Measurements from ENCODE around the gene B4GALT5.
"Not testable (repeated sequence)": the region's sequence is repeated elsewhere in the genome, so short reads cannot be mapped to it uniquely, and the experiment has no call there.

B4GALT5 gene

DNA sequence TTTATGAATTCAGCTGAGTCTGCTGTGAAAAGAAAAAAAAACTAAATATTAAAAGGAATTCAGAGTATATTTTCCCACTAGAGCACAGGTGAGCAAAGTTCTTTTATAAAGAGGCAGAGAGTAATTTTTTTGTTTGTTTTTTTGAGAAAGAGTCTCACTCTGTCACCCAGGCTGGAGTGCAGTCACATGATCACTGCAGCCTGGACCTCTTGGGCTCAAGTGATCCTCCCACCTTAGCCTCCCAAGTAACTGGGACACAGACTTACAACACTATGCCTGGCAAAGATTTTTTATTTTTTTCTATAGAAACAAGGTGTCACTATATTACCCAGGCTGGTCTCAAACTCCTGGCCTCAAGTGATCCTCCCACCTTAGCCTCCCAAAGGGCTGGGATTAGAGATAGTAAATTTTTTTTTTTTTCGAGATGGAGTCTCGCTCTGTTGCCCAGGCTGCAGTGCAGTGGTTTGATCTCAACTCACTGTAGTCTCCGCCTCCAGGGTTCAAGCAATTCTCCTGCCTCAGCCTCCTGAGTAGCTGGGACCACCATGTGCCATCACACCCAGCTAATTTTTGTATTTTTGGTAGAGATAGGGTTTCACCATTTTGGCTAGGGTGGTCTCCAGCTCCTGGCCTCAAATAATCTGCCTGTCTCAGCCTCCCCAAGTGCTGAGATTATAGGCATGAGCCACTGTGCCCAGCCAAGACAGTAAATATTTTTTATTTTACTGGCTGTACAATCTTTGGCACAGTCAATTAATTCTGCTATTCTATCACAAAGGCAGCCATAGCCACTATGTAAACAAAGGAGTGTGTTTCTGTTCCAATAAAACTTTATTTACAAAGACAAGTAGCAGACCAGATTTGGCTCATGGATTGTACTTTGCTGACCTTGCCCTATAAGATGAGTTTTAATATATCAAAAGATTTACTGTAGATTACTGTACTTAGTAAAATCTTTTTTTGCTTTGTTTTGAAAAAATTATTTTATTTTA, 14.5 kb upstream of the B4GALT5 start:
- DNase-seq = no peak

DNA sequence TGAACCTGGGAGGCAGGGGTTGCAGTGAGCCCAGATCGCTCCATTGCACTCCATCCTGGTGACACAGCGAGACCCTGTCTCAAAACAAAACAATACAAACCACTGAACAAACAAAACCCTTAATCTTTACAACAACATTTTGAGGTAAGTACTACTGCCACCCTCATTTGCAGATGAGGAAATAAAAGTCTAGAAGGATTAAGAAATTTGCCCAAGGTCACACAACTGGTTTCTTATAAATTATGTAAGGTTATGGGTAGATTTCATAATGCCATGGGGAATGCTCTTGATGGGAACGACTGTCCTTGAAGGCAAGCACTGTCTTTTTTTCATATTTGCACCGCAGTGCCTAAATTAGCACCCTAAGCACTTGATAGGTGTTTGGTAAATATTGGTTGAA, 13.8 kb upstream of the B4GALT5 start:
- DNase-seq = no peak

DNA sequence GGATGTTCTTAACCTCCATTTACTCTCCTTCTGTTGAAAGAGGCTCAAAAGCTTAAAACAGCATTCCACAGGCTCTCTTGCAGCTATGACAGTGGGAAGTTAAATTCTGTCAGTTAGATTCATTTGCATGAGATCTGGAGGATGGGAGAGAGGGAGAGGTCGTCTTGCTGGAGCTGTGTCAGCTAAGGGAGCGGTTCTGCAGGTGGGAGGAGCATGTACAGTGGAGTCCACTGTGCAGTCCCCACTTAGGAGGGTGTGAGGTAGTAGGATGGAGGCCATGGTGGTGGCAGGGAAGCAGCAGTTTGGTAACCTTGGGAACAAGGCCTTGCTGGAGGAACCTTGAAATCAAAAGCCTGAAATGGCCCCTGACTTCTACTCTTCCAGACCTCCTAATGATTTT, 12.0 kb upstream of the B4GALT5 start:
- no peak for DNase-seq

DNA sequence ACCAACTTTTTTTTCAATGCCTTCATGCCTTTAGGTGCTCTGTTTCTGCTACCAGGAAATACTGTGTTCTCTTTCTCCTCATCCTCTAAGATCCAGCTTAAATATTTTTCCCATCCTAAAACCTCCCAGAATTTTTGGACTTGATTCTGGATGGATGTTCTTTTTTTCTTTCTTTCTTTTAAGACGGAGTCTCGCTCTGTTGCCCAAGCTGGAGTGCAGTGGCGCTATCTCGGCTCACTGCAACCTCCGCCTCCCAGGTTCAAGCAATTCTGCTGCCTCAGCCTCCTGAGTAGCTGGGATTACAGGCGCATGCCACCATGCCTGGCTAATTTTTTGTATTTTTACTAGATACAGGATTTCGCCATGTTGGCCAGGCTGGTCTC, 11.5 kb upstream of the B4GALT5 start:
- DNase-seq = not testable (repeated sequence)

DNA sequence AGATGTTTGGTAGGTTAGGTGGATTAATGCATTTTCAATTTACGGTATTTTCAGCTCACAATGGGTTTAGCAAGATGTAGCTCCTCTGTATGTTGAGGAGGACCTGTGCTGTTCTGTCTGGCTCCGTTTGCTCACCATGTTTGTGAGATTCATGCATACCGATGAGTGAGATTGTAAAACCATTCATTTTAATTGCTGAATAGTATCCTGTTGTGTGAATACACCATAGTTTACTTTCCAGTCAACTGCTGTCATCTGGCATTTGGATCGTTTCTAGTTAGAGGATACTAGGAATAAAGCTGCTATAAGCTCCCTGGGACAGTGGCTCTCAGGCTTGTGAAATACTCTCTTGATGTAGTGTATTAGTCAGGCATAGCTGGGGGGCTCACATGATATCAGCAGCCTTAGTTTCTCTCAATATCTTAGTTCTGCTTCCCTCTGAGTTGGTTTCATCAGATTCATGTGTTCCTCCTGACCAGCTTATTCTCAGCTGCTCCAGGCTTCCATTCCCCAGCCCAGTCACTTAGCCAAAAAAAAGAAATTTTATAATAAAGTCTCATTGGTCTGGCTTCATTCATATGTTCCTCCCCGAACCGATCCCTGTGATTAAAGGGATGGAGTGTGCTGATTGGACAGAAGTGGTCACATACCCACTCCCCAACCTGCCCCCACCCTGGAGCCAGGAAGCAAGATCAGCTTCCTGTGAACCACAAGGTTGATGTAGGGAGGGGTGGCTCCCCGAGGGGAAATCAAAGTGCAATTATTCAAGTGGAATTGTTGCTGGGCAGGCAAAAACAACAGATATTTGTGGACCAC, 10.9 kb upstream of the B4GALT5 start:
- no peak for DNase-seq

DNA sequence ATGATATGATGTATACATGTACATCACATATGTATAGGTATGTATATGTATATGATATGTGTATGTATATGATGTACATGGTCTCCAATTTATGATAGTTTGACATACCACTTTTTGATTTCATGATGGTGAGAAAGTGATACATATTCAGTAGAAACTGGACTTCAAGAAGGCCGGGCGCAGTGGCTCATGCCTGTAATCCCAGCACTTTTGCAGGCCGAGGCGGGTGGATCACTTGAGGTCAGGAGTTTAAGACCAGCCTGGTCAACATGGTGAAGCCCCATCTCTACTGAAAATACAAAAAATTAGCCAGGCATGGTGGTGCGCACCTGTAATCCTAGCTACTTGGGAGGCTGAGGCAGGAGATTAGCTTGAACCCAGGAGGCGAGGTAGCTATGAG, 10.1 kb upstream of the B4GALT5 start:
- not testable (repeated sequence) for DNase-seq

DNA sequence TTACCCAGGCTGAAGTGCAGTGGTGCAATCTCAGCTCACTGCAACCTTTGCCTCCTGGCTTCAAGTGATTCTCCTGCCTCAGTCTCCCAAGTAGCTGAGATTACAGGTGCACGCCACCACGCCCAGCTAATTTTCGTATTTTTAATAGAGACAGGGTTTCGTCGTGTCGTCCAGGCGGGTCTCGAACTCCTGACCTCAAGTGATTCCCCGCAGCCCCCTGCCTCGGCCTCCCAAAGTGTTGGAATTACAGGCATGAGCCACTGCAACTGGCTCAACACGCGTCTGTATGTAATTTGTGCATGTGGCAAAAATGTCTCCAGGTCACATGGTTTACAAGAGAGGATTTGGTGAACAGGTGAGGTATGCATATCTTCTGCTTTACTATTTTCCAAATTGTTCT, 7.6 kb upstream of the B4GALT5 start:
- DNase-seq = not testable (repeated sequence)

DNA sequence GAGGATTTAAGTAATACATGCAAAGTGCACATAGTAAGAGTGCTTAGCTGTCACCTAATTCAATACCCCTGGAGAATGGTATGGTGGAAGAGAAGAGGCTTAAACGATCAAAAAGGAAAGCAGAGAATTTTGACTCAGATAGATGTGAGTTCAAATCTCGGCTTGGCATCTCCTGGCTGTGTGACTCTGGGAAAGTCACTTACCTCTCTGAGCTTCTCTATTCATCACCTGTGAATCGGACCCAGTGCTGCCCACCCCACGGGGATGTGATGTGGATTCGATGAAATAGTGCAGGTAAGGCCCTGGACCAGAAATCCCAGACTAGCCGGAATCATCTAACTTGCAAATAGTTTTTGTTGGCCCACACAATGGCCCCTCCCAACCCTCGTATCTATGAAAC, 1.8 kb upstream of the B4GALT5 start:
- no peak for DNase-seq

DNA sequence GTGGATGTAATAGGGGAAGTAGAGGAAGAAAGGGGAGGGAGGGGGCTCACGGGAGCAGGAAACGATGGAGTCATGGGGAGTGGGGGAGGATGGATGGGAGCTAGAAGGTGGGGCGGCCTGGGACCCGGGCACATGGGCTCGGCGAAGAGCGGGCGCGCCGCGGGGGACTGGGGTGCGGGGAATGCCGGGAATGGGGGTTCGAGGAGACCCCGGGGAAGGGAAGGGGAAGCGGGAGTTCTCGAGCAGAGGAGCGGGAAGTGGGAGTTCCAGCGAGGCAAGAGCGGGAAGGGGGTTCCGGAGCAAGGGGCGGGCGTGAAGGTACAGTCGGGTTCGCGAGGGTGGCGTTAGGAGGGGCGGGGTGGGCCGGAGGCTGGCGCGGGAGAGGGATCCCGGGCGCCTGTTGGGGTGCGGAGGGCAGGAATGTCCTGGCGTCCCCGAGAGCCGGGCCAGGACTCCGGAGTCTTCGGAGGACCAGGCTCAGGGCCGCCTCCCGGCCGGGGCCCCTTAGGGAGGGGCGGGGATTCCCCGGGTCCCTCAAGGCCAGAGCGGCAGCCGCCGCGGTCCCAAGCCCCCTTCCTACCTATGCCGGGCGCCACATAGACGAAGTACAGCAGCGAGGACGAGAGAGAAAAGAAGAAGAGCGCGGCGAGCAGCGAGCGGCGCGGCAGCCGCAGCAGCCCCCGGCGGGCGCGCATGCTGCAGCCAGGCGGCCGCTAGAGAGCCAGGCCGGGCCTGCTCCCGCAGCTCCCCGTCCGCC, 504 bp downstream of the B4GALT5 start:
- no peak for DNase-seq

DNA sequence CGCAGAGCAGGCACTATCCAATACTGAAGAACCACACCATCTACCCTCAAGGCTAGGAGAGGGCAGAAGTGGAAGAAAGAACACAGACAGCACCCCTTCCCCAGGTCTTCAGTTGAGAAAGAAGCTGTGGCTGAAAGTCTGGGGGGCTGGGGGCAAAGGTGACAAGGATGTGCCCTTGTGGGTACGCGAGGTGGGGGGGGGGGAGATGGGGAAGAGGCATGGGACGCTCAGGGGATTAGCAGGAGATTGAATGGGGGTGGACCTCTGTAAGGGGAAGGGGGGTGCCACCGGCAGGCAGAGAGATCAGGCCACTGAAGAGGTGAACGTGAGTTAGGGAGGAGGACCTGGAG, 1.1 kb downstream of the B4GALT5 start:
- no peak for DNase-seq

DNA sequence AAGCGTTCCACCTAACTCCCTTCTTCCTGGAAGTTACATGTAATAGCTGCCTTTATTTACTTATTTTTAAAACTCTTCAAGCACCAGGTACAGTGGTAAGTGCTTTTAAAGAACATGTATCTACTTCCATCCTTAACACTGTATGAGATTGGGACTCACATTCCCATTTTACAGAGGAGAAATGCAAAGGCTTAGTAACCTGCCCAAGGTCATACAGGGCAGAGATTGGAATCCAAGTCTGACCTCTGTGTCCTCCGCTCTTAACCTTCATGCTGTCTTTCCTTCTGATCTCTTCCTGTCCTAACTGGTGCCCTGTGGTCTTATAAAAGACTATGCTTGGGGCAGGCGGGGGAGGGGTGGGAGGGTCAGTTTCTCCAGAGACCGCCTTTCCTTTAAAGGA, 1.6 kb downstream of the B4GALT5 start:
- DNase-seq = no peak

DNA sequence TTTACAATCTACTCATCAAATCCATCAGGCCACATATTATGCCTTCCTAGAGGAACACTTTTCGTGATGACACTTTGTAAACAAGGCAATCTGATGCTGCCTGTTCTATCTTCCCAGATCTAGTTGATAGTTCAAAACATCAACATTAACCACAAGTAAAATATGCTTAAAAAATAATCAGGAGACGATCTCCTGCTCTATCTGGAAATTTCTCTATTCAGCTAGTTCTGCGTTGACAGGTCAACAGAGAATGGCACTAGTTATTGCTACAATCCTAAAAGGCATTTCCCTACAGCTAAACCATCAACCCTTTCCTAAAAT, 2.1 kb downstream of the B4GALT5 start:
- DNase-seq = no peak

DNA sequence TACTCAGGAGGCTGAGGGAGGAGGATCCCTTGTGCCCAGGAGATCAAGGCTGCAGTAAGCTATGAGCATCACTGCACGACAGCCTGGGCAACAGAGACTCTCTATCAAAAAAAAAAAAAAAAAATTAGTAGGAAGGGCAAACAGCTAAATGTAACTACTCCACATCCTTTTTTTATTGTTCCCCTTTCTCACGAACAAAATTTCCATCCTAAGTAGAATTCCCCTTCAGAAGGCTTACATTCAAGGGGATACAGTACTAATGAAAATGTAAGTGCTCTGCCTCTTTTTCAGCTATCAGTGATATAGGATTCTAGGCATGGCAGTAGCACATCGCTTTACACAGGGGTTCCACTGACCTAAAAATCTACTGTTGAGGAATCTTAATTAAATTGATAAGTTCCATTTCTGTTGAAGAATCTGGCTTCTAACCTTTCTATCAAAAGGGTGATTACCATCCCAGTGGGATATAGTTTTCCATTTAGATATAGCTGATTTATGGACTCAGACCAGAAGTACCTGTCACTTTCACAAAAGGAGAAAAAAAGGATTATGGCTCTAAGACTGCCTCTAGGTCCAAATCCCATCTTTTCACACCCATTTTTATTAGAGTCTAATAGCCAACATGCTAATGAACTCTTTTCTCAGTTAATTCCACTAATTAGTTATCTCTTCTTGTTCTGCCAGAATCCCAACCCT, 2.6 kb downstream of the B4GALT5 start:
- no peak for DNase-seq

DNA sequence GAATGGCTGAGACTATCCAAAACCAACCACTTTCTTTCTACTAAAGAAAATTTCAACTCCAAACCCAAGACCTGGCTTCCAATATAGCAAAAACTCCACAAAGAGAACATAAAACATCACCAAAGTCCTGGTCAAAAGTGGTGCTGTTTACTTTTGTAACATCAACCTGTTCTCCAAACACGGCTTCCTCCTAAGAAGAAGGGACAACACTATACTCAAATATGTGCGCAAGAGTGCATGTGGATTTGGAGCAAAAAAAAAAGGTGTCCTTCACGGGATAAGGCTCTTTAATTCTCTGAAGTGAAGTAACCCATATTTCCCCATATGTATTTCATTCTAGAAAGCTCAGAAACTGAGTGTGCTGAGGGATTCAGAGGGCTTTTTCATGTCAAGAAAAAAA, 6.6 kb downstream of the B4GALT5 start:
- DNase-seq = no peak

DNA sequence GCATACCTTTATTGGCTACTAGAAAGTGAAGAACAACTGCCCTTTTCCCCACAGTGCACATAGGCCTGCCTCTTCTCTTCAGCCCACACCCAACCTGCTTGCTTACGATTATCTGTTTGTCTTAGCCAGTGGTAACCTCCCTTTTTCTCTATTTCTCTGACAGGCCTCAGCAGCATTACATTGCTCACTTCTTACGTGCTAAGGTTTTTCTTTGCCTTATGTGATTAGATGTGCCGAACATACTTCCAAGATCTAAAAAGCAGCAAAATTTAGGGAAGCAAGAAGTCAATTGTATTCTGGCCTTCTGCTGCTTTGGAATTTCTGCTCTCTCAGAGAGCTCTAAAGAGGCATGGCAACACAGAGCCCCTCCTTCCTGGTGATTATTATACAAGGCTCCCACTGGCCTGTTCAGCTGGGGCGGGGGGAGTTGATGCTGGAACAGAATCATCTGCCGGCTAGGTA, 7.0 kb downstream of the B4GALT5 start:
- no peak for DNase-seq

DNA sequence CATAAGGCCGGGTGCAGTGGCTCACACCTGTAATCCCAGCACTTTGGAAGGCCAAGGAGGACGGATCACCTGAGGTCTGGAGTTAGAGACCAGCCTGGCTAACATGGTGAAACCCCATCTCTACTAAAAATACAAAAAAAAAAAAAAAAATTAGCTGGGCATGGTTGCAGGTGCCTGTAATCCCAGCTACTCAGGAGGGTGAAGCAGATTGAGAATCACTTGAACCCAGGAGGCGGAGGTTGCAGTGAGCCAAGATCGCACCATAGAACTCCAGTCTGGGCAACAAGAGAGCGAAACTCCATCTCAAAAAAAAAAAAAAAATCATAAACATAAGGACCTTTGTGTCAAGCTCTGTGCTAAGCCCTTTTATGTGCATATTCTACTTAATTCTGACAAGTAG, 7.8 kb downstream of the B4GALT5 start:
- DNase-seq = not testable (repeated sequence)

DNA sequence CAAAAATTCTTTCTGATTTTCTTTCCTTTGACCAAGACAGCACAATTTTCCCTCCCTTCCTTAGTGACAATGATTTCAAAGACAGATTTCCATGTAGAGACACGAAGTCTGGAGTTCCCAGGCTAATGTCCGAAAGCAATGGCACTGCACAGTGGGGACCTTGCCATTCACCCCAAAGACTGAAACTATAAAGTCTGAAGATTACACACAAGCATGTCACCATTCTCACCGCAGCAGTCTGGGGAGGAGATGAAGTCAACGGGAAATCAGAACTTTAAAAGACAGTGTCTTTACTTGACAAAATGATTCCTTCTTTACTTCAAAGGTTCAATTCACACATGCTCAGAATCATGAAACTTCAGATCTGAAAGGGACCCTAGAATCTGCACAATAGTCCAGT, 8.3 kb downstream of the B4GALT5 start:
- no peak for DNase-seq

DNA sequence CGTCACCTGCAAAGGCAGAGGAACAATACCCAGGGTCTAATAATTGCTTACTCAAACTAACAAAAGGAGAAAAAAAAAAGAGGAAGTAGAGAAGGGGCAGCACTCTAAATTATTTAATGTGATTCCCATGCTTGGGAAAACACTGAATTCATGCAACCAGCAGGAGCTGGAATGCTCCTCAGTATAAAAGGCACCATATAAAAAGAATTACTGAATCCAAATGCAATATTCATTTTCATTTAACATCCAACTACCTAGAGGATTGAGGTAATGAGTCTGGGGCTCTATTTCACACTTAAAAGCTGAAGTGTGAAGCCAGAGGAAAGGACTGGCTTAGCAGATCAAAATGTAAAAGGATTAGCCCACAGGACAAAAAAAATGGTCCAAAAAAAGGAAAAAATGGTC, 8.7 kb downstream of the B4GALT5 start:
- no peak for DNase-seq

DNA sequence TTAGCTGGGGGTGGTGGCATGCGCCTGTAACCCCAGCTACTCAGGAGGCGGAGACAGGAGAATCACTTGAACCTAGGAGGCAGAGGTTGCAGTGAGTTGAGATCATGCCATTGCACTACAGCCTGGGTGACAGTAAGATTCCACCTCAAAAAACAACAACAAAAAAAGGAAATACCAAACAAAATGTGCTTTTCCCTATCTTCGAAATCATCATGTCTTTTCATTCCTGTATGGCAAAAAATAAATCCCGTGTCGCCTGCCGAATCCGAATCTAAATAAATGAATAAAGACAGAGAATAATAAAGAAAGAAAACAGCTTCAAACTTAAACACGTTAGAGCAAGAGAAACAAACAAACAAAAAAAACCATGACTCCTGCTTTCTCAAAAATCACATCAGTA, 11.8 kb downstream of the B4GALT5 start:
- no peak for DNase-seq

DNA sequence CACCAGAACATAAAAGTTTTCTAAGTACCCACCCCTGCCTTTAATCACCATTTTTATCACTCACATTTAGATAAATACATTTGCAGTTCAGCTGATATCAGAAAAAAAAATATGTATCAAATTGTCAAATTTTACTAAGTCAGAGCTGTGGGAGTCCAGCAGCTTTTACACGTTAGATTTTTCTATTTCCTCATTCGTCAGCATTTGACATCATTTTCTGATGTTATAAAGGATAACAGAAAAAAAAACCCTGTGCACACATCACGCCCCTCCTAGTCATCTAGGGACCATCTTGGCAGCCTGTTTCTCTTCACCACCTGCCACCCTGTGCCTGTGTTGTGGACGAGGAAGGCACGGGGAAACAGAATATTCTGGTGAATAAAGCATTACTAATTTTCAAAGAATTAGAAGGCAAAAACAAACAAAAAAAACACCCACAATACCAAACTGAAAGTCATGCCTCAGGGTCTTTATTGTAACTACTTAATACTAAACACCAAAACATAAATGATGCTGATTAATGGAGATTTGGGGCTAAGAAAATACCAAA, 12.4 kb downstream of the B4GALT5 start:
- no peak for DNase-seq

DNA sequence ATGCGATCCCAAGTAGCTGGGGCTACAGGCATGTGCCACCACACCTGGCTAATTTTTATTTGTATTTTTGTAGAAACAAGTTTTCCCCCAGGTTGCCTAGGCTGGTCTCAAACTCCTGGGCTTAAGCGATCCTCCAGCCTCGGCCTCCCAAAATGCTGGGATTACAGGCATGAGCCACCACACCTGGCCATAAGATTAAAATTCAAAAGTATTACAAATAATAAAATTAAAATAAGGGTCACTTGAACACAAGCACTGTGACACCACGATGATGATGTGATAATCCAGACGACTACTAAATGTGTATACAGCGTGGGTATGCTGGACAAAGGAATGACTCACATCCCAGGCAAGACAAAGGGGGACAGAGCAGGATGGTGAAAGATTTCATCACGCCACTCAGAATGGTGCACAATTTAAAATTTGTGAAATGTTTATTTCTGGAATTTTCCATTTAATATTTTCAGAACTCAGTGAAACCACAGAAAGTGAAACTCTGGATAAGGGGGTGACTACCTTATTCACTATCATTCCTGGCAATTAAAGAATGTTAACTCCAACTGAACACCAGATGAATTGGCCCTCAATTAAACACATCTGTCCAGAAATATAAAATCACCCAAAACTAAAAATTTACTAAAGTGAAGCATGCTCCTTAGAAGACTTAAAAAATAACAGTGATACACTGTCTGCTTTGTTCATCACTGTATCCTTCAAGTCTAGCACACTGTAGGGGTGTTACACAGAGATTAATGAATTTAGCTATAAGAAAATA, 13.1 kb downstream of the B4GALT5 start:
- no peak for DNase-seq

Data from NCI-H187 treated with DMSO at 0.1 percent for 48 hours (cell line).